GM12878 (cell line): Measurements from ENCODE around the gene CACNA1B. TPM values are rescaled to one million over a fixed set of nuclear protein-coding genes. Genes with fewer than 3 reads are reported as not detected.

Experiments used
- ATAC-seq: fragments of 200-7000 bp; cut with Tn5 transposase; 3 replicates; pipeline ENCODE4 v1.9.1; 2020; ENCODE audit warnings: mild to moderate bottlenecking, moderate library complexity
- BruUV-seq: library from RNA; stranded (reverse); fragments of 400-500 nt; replicated peaks from 2 replicates; lab custom pipeline; 2021; lab: Mats Ljungman, UMichigan
- CTCF ChIA-PET: fragments of 300-600 bp; sonication (Branson Sonifier 250); formaldehyde crosslinking; extraction: SDS; loops from one replicate; lab custom pipeline; 2021; ENCODE audit warnings: inconsistent platforms; lab: Yijun Ruan, JAX
- POLR2A ChIA-PET: fragments of 350-600 bp; formaldehyde crosslinking; extraction: SDS; loops from one replicate; lab custom pipeline; 2021; ENCODE audit warnings: inconsistent platforms; lab: Charles Lee
- RAD21 ChIA-PET: fragments of 300-600 bp; sonication (Branson Sonifier 250); formaldehyde crosslinking; loops from one replicate; lab custom pipeline; 2023; ENCODE audit warnings: antibody characterized with exemption; ENCODE audit not compliant: unreplicated experiment; lab: Charles Lee
- SMC1A ChIA-PET: fragments of 300-600 bp; sonication (Branson Sonifier 250); formaldehyde crosslinking; loops from one replicate; lab custom pipeline; 2023; ENCODE audit not compliant: unreplicated experiment, uncharacterized antibody; lab: Charles Lee
- DNase-seq: peaks from one replicate; pipeline ENCODE4 v3.0.0-alpha.2; 2011; ENCODE audit warnings: low read depth, low spot score
- FAIRE-seq: peaks from 3 replicates; lab custom pipeline; 2011; peaks lifted over from hg19 to GRCh38; lab: Jason Lieb, UNC
- H2AFZ ChIP-seq: 2 replicates; pipeline ENCODE4 v1.6.0; 2011; ENCODE audit warnings: low read depth, low read length, control low read depth; ENCODE audit not compliant: control insufficient read depth
- H3K27ac ChIP-seq: 2 replicates; pipeline ENCODE4 v1.5.1; 2011; ENCODE audit warnings: control low read depth; ENCODE audit not compliant: control insufficient read depth, insufficient read depth
- H3K27me3 ChIP-seq, 2 experiments: replicated peaks in 1 of 2; 2 replicates each; pipeline versions ENCODE4 v1.6.0 to v1.6.1; 2011; ENCODE audit warnings: low read length in 1 of 2; ENCODE audit not compliant: control insufficient read depth in 2 of 2, insufficient read depth in 2 of 2
- H3K36me3 ChIP-seq, 2 experiments: 2 replicates each; pipeline ENCODE4 v1.5.1; 2011; ENCODE audit warnings: low read length in 1 of 2; ENCODE audit not compliant: control insufficient read depth in 2 of 2, insufficient read depth in 2 of 2
- H3K4me1 ChIP-seq: 2 replicates; pipeline ENCODE4 v1.6.1; 2011; ENCODE audit warnings: mild to moderate bottlenecking, low read length, moderate library complexity, mixed read lengths; ENCODE audit not compliant: control insufficient read depth, insufficient read depth
- H3K4me2 ChIP-seq: 2 replicates; pipeline ENCODE4 v1.6.0; 2011; ENCODE audit warnings: control low read depth; ENCODE audit not compliant: control insufficient read depth, insufficient read depth
- H3K4me3 ChIP-seq: fragments of 200-600 bp; sonication (generic); 2 replicates; pipeline ENCODE4 v1.5.1; 2016
- H3K79me2 ChIP-seq: 2 replicates; pipeline ENCODE4 v1.6.0; 2011; ENCODE audit warnings: low read length; ENCODE audit not compliant: control insufficient read depth, insufficient read depth
- H3K9ac ChIP-seq: 2 replicates; pipeline ENCODE4 v1.8.0; 2011; ENCODE audit warnings: low read length, control low read depth, mixed read lengths; ENCODE audit not compliant: control insufficient read depth, insufficient read depth
- H3K9me3 ChIP-seq: replicated peaks from 3 replicates; pipeline ENCODE4 v1.5.1; 2011; ENCODE audit warnings: mild to moderate bottlenecking, low read length; ENCODE audit not compliant: control insufficient read depth, insufficient read depth
- H4K20me1 ChIP-seq: 2 replicates; pipeline ENCODE4 v1.6.0; 2011; ENCODE audit not compliant: control insufficient read depth, insufficient read depth
- BACH1 ChIP-seq: fragments of 450-650 bp; IDR thresholded peaks from 2 replicates; pipeline ENCODE4 v1.6.1; 2017; ENCODE audit warnings: mild to moderate bottlenecking, borderline replicate concordance
- CTCF ChIP-seq, 3 experiments: IDR thresholded peaks in 2 of 3; conservative IDR thresholded peaks in 1 of 3; 2 replicates each; pipeline ENCODE4 v1.5.1; 2011; ENCODE audit warnings: low read depth in 3 of 3, low read length in 3 of 3, mild to moderate bottlenecking in 3 of 3, control low read depth in 2 of 3, moderate library complexity in 2 of 3, inconsistent platforms in 1 of 3, mixed read lengths in 1 of 3; ENCODE audit not compliant: control insufficient read depth in 2 of 3, insufficient read depth in 1 of 3; ENCODE audit errors: extremely low read depth in 1 of 3
- IKZF2 ChIP-seq, 2 experiments: fragments of 450-650 bp; IDR thresholded peaks; 2 replicates each; pipeline ENCODE4 v1.6.1; 2017; ENCODE audit warnings: mild to moderate bottlenecking in 2 of 2, moderate library complexity in 2 of 2
- YBX1 ChIP-seq: fragments of 450-650 bp; IDR thresholded peaks from 2 replicates; pipeline ENCODE4 v1.6.1; 2016; ENCODE audit warnings: antibody characterized with exemption
- WGBS: methylation state at CpG from one replicate; pipeline ENCODE4 v1.1.6; 2016; ENCODE audit warnings: low lambda C conversion rate; ENCODE audit not compliant: insufficient replicate concordance, insufficient coverage; ENCODE audit errors: missing lambda C conversion rate; 5-methylcytosine and 5-hydroxymethylcytosine counted together
- in situ Hi-C: fragments of 300-500 bp; cut with MboI; formaldehyde crosslinking; loops from 9 replicates; pipeline ENCODE4 v1.14.3; 2018; ENCODE audit warnings: mixed read lengths
- intact Hi-C: fragments of 100-400 bp; cut with micrococcal nuclease; formaldehyde crosslinking; loops from one replicate; pipeline ENCODE4 v1.14.2; 2022; ENCODE audit not compliant: unreplicated experiment
- polyA plus RNA-seq, 11 experiments: library from polyadenylated mRNA; depleted of rRNA in 4 of 11; unstranded in 6 of 11; stranded (reverse) in 5 of 11; fragments of >200 nt; fragmentation: Nextera tagmentation in 4 of 11; fragmentation: Illumina TruSeq in 1 of 11; extraction: Ambion mirVana in 4 of 11; extraction: Trizol in 1 of 11; gene quantifications; 1 replicate in 1 of 11; 2 replicates in 10 of 11; pipeline versions ENCODE4 v1.2.1 to v1.2.3, GENCODE V29; 2011 to 2016; ENCODE audit warnings: inconsistent platforms in 2 of 11, missing spikeins in 2 of 11, low read depth in 1 of 11
- total RNA-seq, 4 experiments: library from RNA; depleted of rRNA in 3 of 4; stranded (reverse); fragments of >200 nt in 3 of 4; fragmentation: Illumina TruSeq in 1 of 4; extraction: Trizol in 1 of 4; gene quantifications; 2 replicates each; pipeline versions ENCODE4 v1.2.1 to v1.2.3, GENCODE V29; 2013 to 2021

CACNA1B gene
- total and polyA plus RNA-seq, 10 of the 15 experiments (the other 5 are each of a cell fraction or from before 2014, with no cell fraction given), result 0.01 to 0.03 (median 0.01) TPM; not detected in 7

GRCh38 chr9:138069731-138070456, 192.3 kb downstream of the CACNA1B start:
- Histone ChIP-seq H3K36me3 (no peaks in the 10 kb centered on the region), H3K4me3 (no peak overlapping the region), H3K9ac (no peak overlapping the region), H3K27ac (no peak overlapping the region), H3K79me2 (no peaks in the 10 kb centered on the region), H3K4me2 (no peak overlapping the region), H3K27me3 (peaks cover 0 to 1% of the 10 kb centered on the region in 2 experiments; a peak in 2 of 4 replicates), H2AFZ (no peak overlapping the region), H4K20me1 (no peaks in the 10 kb centered on the region), H3K4me1 (no peaks in the 10 kb centered on the region), H3K9me3 (no peaks in the 10 kb centered on the region)
- DNase-seq (no peak), FAIRE-seq (no peak), ATAC-seq (no peak)
- ChIA-PET POLR2A (no interaction called here), CTCF (no interaction called here), RAD21 (no interaction called here), SMC1A (interaction anchor here (1.0 kb wide), 1 partner anchor 172 kb away, joined by 3 read pairs; no protein-coding TSS in a partner anchor)
- 32% methylated on average over 18 of the region's 18 CpGs for WGBS
- in situ Hi-C loops, result no loop called here
- intact Hi-C loops, result no loop called here
- no TSS peak for BruUV-seq
- TF ChIP-seq CTCF (IDR thresholded peaks at IDR 0.05 in 2 of 3, conservative IDR thresholded peaks at IDR 0.05 in 1 of 3; ENCODE audit: control insufficient read depth in 2 of 3, extremely low read depth in 1 of 3, insufficient read depth in 1 of 3, low read depth in 3 of 3, low read length in 3 of 3) (no peak), IKZF2 (IDR thresholded peaks at IDR 0.05) (no peak), YBX1 (no peak), BACH1 (no peak)
